Measurements from ENCODE around the gene SEC61B. TPM values are rescaled to one million over a fixed set of nuclear protein-coding genes. Genes with fewer than 3 reads are reported as not detected.
A peak's percentile ranks its signal among the peaks of the same experiment; 100 is the strongest.
"Not testable (repeated sequence)": the region's sequence is repeated elsewhere in the genome, so short reads cannot be mapped to it uniquely, and the experiment has no call there.

The SEC61B gene
- total RNA-seq, 6 donors from 2014 or later, result 26.2 to 128 (median 95.7) TPM

GRCh38 chr9:99231711-99232110, 9.6 kb downstream of the SEC61B start:
- WGBS, 2 donors, result 89 to 91% methylated on average over 2 of the region's 2 CpGs
- H3K36me3 ChIP-seq, result peaks cover 13 to 83% (median 37%) of the 10 kb centered on the region in 4 donors
- H3K27ac ChIP-seq, result no peak overlapping the region
- DNase-seq (no peak), ATAC-seq (ENCODE audit: low FRiP score in 2 of 2) (no peak)
- H3K4me3 ChIP-seq, result no peak overlapping the region
- H3K27me3 ChIP-seq, result no peaks in the 10 kb centered on the region
- peaks cover 0 to 3% (median 0%) of the 10 kb centered on the region in 4 donors for H3K4me1 ChIP-seq
- no peaks in the 10 kb centered on the region for H3K9me3 ChIP-seq
- TF ChIP-seq POLR2AphosphoS5 (IDR thresholded peaks at IDR 0.05), result no peak
- TF ChIP-seq EP300 (IDR thresholded peaks at IDR 0.05), result no peak
- no peak for TF ChIP-seq POLR2A (IDR thresholded peaks at IDR 0.05)
- TF ChIP-seq CTCF (IDR thresholded peaks at IDR 0.05), result peak in 2 of 6 experiments; percentile 17 to 23

- no peak for ATAC-seq (ENCODE audit: low FRiP score in 2 of 2)
- Histone ChIP-seq H3K4me3 (no peak overlapping the region), H3K4me1 (no peaks in the 10 kb centered on the region), H3K27me3 (no peaks in the 10 kb centered on the region), H3K9me3 (no peaks in the 10 kb centered on the region), H3K36me3 (peaks cover 6 to 85% (median 25%) of the 10 kb centered on the region in 4 donors), H3K27ac (no peak overlapping the region)
- DNase-seq, result no peak
- TF ChIP-seq EP300 (IDR thresholded peaks at IDR 0.05), result no peak
- no peak for TF ChIP-seq POLR2AphosphoS5 (IDR thresholded peaks at IDR 0.05)
- TF ChIP-seq CTCF (IDR thresholded peaks at IDR 0.05), result no peak
- TF ChIP-seq POLR2A (IDR thresholded peaks at IDR 0.05), result no peak
- 91 to 92% methylated on average over 2 of the region's 2 CpGs for WGBS, 2 donors
These were observed 12.5 kb downstream of the SEC61B start for GRCh38 chr9:99234618-99235017.

GRCh38 chr9:99235069-99235468, 13.0 kb downstream of the SEC61B start:
- peaks cover 6 to 83% (median 25%) of the 10 kb centered on the region in 4 donors for H3K36me3 ChIP-seq
- ATAC-seq (ENCODE audit: low FRiP score in 2 of 2), result no peak
- TF ChIP-seq EP300 (IDR thresholded peaks at IDR 0.05) (no peak), CTCF (IDR thresholded peaks at IDR 0.05) (no peak), POLR2A (IDR thresholded peaks at IDR 0.05) (no peak), POLR2AphosphoS5 (IDR thresholded peaks at IDR 0.05) (no peak)

GRCh38 chr9:99235926-99236634, 14.0 kb downstream of the SEC61B start:
- ATAC-seq (ENCODE audit: low FRiP score in 2 of 2), result no peak
- no peak for DNase-seq
- TF ChIP-seq EP300 (IDR thresholded peaks at IDR 0.05) (no peak), CTCF (IDR thresholded peaks at IDR 0.05) (no peak)
- Histone ChIP-seq H3K27ac (no peak overlapping the region), H3K9me3 (no peaks in the 10 kb centered on the region), H3K27me3 (no peaks in the 10 kb centered on the region), H3K4me3 (no peak overlapping the region), H3K36me3 (peaks cover 3 to 81% (median 17%) of the 10 kb centered on the region in 4 donors), H3K4me1 (no peaks in the 10 kb centered on the region)
- 64 to 75% methylated on average over 7 of the region's 7 CpGs for WGBS, 2 donors

More at GRCh38 chr9:99235069-99235468, 13.0 kb downstream of the SEC61B start:
- no peak overlapping the region for H3K4me3 ChIP-seq
- H3K27me3 ChIP-seq, result no peaks in the 10 kb centered on the region
- H3K9me3 ChIP-seq, result no peaks in the 10 kb centered on the region
- H3K27ac ChIP-seq, result no peak overlapping the region
- no peaks in the 10 kb centered on the region for H3K4me1 ChIP-seq
- DNase-seq, result no peak

GRCh38 chr9:99237356-99237755, 15.3 kb downstream of the SEC61B start:
- no peaks in the 10 kb centered on the region for H3K9me3 ChIP-seq
- H3K27ac ChIP-seq, result no peak overlapping the region

GRCh38 chr9:99237849-99238248, 15.8 kb downstream of the SEC61B start:
- 94 to 95% methylated on average over 4 of the region's 4 CpGs for WGBS, 2 donors
- H3K36me3 ChIP-seq, result peaks cover 0 to 63% (median 12%) of the 10 kb centered on the region in 4 donors
- not testable (repeated sequence) for H3K4me3 ChIP-seq; H3K27me3 ChIP-seq; H3K9me3 ChIP-seq; H3K27ac ChIP-seq; H3K4me1 ChIP-seq; ATAC-seq (ENCODE audit: low FRiP score in 2 of 2); DNase-seq

More at GRCh38 chr9:99237356-99237755, 15.3 kb downstream of the SEC61B start:
- no peak overlapping the region for H3K4me3 ChIP-seq
- no peak for ATAC-seq (ENCODE audit: low FRiP score in 2 of 2)
- DNase-seq, result no peak
- H3K4me1 ChIP-seq, result no peaks in the 10 kb centered on the region
- TF ChIP-seq POLR2A (IDR thresholded peaks at IDR 0.05) (no peak), POLR2AphosphoS5 (IDR thresholded peaks at IDR 0.05) (no peak), EP300 (IDR thresholded peaks at IDR 0.05) (no peak), CTCF (IDR thresholded peaks at IDR 0.05) (no peak)
- no peaks in the 10 kb centered on the region for H3K27me3 ChIP-seq
- peaks cover 0 to 68% (median 13%) of the 10 kb centered on the region in 4 donors for H3K36me3 ChIP-seq

Measured in upper lobe of left lung (tissue), 6 donors.